ENCODE results near the gene RPUSD4. TPM values are rescaled to one million over a fixed set of nuclear protein-coding genes. Genes with fewer than 3 reads are reported as not detected.

Gene RPUSD4
- total and polyA plus RNA-seq, 5 experiments from 2014 or later = 18.1 to 47.9 (median 21.7) TPM

GRCh38 chr11:126157326-126158030 lies 54.0 kb downstream of the RPUSD4 start:
- Mint-ChIP-seq H3K9me3 (peaks cover 0 to 5% (median 0%) of the 10 kb centered on the region in 9 donors), H3K4me3 (no peak overlapping the region), H3K27me3 (peaks cover 0 to 2% (median 0%) of the 10 kb centered on the region in 5 donors), H3K4me1 (no peaks in the 10 kb centered on the region), H3K27ac (no peak overlapping the region), H3K36me3 (no peaks in the 10 kb centered on the region)
- POLR2A ChIA-PET = no interaction called here
- no peak for DNase-seq
- ATAC-seq = no peak

DNA sequence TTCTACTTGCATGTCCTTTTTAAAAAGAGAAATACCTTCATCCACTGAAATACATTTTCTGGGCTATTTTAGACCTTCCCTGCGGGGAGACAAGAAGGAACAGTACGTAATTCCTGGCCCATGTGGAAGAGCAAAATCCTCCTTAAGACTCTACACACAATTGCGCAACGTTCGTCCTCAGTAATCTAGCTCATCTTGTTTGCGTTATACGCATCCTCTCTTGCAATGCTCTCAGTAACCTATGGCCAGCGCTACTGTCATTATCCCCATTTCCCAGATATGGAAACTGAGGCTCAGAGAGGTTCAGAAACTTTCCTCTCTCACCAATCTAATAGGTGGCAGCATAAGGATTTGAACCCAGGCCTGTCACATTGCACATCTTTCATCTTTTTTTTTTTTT lies 54.6 kb downstream of the RPUSD4 start:
- POLR2A ChIA-PET = no interaction called here
- Mint-ChIP-seq H3K27ac (no peak overlapping the region), H3K4me3 (no peak overlapping the region), H3K9me3 (peaks cover 0 to 12% (median 4%) of the 10 kb centered on the region in 9 donors), H3K36me3 (peaks cover 0 to 6% (median 5%) of the 10 kb centered on the region in 3 donors), H3K4me1 (no peaks in the 10 kb centered on the region), H3K27me3 (peaks cover 0 to 4% (median 2%) of the 10 kb centered on the region in 5 donors)
- DNase-seq = no peak
- ATAC-seq = no peak

DNA sequence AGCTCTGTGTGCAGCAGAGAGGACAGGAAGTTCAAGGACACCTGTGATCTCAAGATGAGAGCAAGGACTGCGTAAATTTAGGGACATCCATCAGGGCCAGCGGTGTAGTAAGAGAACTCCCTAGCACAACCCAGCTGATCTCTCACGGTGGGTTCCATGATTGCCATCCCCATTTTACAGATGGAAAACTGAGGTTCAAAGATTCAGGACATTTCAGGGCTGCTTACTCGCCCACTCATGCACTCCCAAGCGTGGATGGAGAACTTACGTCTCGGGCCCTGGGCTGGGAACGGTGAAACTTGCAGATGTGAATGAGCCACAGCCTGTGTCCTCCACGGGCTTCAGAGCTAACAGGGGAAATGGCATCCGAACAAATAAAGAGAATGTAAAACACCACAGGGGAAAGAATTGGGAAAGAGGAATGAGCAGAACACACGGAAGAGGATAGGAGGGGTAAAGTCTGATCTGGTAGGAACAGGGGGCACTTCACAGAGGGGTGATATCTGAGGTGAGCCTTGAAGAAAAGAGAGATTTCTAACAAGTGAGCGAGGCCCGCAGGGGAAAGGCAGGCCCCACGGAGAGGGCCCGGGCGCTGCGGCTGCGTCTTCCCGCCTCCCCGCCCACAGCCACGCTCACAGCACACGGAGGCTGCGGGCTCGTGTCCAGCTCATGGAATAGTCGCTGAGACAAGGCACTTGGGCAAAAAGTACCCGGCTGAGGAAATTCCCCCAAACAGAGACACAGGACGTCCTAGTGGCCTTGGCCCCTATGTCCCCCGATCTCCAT lies 55.9 kb downstream of the RPUSD4 start:
- Mint-ChIP-seq H3K36me3 (peaks cover 0 to 11% (median 6%) of the 10 kb centered on the region in 3 donors), H3K27me3 (peaks cover 0 to 4% (median 2%) of the 10 kb centered on the region in 5 donors), H3K27ac (no peak overlapping the region), H3K4me1 (no peaks in the 10 kb centered on the region), H3K4me3 (no peak overlapping the region), H3K9me3 (peaks cover 0 to 23% (median 8%) of the 10 kb centered on the region in 9 donors)
- DNase-seq (no peak), ATAC-seq (no peak)
- POLR2A ChIA-PET = no interaction called here

- no peak for ATAC-seq
Observed at GRCh38 chr11:126154691-126155090, 56.8 kb downstream of the RPUSD4 start.

DNA sequence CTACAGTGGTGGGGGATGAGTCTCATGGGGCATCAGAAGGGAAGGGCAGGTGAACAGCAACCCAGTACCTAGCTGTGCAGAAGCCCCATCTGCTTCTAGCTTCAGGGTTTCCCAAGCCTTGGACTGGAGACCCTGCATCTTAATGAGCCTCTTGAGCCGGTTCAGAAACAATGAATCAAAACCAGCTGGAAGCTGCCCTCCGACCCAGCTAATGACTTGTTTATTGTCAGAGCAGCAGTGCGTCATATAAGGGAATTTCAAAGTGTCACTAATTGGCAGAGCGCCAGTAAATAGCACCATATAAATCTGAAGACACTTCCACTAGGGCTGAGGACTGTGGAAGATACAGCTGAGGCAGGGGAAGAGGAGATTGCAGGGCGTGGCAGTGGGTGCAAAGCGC lies 57.5 kb downstream of the RPUSD4 start:
- no peak overlapping the region for H3K4me3 Mint-ChIP-seq
- no peak overlapping the region for H3K27ac Mint-ChIP-seq
- ATAC-seq = no peak
- peaks cover 2 to 7% (median 4%) of the 10 kb centered on the region in 4 donors for H3K4me1 Mint-ChIP-seq
- H3K36me3 Mint-ChIP-seq = peaks cover 0 to 11% (median 6%) of the 10 kb centered on the region in 3 donors
- POLR2A ChIA-PET = no interaction called here
- no peak for DNase-seq
- H3K9me3 Mint-ChIP-seq = peaks cover 0 to 23% (median 8%) of the 10 kb centered on the region in 9 donors
- H3K27me3 Mint-ChIP-seq = peaks cover 2 to 13% (median 8%) of the 10 kb centered on the region in 5 donors

More at GRCh38 chr11:126154691-126155090, 56.8 kb downstream of the RPUSD4 start:
- no peak for DNase-seq
- Mint-ChIP-seq H3K4me1 (peaks cover 2 to 6% (median 3%) of the 10 kb centered on the region in 4 donors), H3K27me3 (peaks cover 2 to 9% (median 7%) of the 10 kb centered on the region in 5 donors), H3K36me3 (peaks cover 0 to 11% (median 6%) of the 10 kb centered on the region in 3 donors), H3K9me3 (peaks cover 0 to 23% (median 8%) of the 10 kb centered on the region in 9 donors), H3K4me3 (no peak overlapping the region), H3K27ac (peak overlapping the region in 1 of 10 donors; percentile 10)
- POLR2A ChIA-PET = no interaction called here

GRCh38 chr11:126153006-126153405 lies 58.4 kb downstream of the RPUSD4 start:
- DNase-seq (no peak), ATAC-seq (no peak)
- Mint-ChIP-seq H3K4me3 (no peak overlapping the region), H3K4me1 (peaks cover 2 to 7% (median 4%) of the 10 kb centered on the region in 4 donors), H3K36me3 (peaks cover 0 to 11% (median 6%) of the 10 kb centered on the region in 3 donors), H3K9me3 (peaks cover 0 to 23% (median 8%) of the 10 kb centered on the region in 9 donors), H3K27me3 (peaks cover 2 to 13% (median 8%) of the 10 kb centered on the region in 5 donors), H3K27ac (no peak overlapping the region)
- POLR2A ChIA-PET = no interaction called here

DNA sequence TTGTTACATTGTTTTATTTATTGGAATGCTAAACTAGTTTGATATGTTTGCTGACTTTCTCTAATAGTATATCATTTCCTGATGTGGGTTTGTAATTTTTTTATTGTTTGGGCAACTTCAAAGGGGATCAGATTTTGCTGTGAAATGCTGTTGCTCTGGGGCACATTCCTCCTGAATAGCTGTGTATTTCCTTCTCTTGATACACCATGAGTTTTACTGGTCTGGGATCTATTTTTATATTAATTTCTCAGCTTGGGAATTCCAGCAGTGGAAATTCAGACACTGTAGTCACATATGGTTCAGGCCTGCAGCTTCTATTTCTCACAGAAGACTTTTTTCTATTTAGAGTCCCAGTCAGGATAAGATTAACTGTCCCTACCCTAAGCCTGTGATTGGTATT lies 58.9 kb downstream of the RPUSD4 start:
- DNase-seq = no peak
- Mint-ChIP-seq H3K4me1 (peaks cover 2 to 7% (median 4%) of the 10 kb centered on the region in 4 donors), H3K9me3 (peaks cover 0 to 23% (median 8%) of the 10 kb centered on the region in 9 donors), H3K27ac (no peak overlapping the region), H3K27me3 (peaks cover 2 to 13% (median 8%) of the 10 kb centered on the region in 5 donors), H3K36me3 (peaks cover 0 to 11% (median 6%) of the 10 kb centered on the region in 3 donors), H3K4me3 (no peak overlapping the region)
- POLR2A ChIA-PET = no interaction called here
- no peak for ATAC-seq

- H3K27ac Mint-ChIP-seq = no peak overlapping the region
- ATAC-seq = no peak
- peaks cover 0 to 23% (median 8%) of the 10 kb centered on the region in 9 donors for H3K9me3 Mint-ChIP-seq
- DNase-seq = no peak
- H3K4me1 Mint-ChIP-seq = peaks cover 2 to 7% (median 4%) of the 10 kb centered on the region in 4 donors
- H3K4me3 Mint-ChIP-seq = no peak overlapping the region
- POLR2A ChIA-PET = no interaction called here
- H3K27me3 Mint-ChIP-seq = peaks cover 2 to 13% (median 8%) of the 10 kb centered on the region in 5 donors
- H3K36me3 Mint-ChIP-seq = peaks cover 0 to 11% (median 6%) of the 10 kb centered on the region in 3 donors
Observed at GRCh38 chr11:126152152-126152551, 59.3 kb downstream of the RPUSD4 start.

Other genes starting within 250 kb of the RPUSD4 start
- gene CDON, start 148.8 kb downstream of the RPUSD4 start, total RNA-seq = 1 to 10 TPM; 2.1 to 2.8 TPM
- under 1 TPM in 2 of 3 donors, not detected in 1; 0.14 to 0.20 TPM for gene CDON, start 148.8 kb downstream of the RPUSD4 start, polyA plus RNA-seq
- gene FAM118B, start 132 bp upstream of the RPUSD4 start, total RNA-seq = 10 to 100 TPM in 1 of 2 experiments, 1 to 10 TPM in 1; 9.4 to 12.4 TPM
- gene FAM118B, start 132 bp upstream of the RPUSD4 start, polyA plus RNA-seq = 10 to 100 TPM in 2 of 3 donors, 1 to 10 TPM in 1; 8.9 to 16.3 (median 13.7) TPM
- gene SRPRA, start 57.2 kb upstream of the RPUSD4 start, total RNA-seq = 100 to 1,000 TPM; 156 to 160 TPM
- 100 to 1,000 TPM in 1 of 3 donors, 10 to 100 TPM in 2; 92.3 to 134 (median 95.7) TPM for gene SRPRA, start 57.2 kb upstream of the RPUSD4 start, polyA plus RNA-seq
- 10 to 100 TPM; 35.5 to 44.2 TPM for gene FOXRED1, start 57.5 kb upstream of the RPUSD4 start, total RNA-seq
- 10 to 100 TPM; 23.5 to 28.7 (median 28.3) TPM for gene FOXRED1, start 57.5 kb upstream of the RPUSD4 start, polyA plus RNA-seq
- 10 to 100 TPM; 19.0 to 22.1 TPM for gene TIRAP, start 71.4 kb upstream of the RPUSD4 start, total RNA-seq
- gene TIRAP, start 71.4 kb upstream of the RPUSD4 start, polyA plus RNA-seq = 10 to 100 TPM in 1 of 3 donors, 1 to 10 TPM in 2; 7.4 to 11.6 (median 8.3) TPM
- 10 to 100 TPM; 13.9 to 17.4 TPM for gene DCPS, start 92.4 kb upstream of the RPUSD4 start, total RNA-seq
- 10 to 100 TPM; 36.7 to 47.2 (median 37.3) TPM for gene DCPS, start 92.4 kb upstream of the RPUSD4 start, polyA plus RNA-seq
- gene ST3GAL4, start 144.0 kb upstream of the RPUSD4 start, total RNA-seq = 1 to 10 TPM; 1.1 to 1.9 TPM
- gene ST3GAL4, start 144.0 kb upstream of the RPUSD4 start, polyA plus RNA-seq = 1 to 10 TPM; 2.1 to 6.6 (median 2.7) TPM